ENCODE results near the gene SNAP91. TPM values are rescaled to one million over a fixed set of nuclear protein-coding genes. Genes with fewer than 3 reads are reported as not detected.

The SNAP91 gene
- polyA plus RNA-seq, 1 donor from 2014 or later = 88.6 TPM

DNA sequence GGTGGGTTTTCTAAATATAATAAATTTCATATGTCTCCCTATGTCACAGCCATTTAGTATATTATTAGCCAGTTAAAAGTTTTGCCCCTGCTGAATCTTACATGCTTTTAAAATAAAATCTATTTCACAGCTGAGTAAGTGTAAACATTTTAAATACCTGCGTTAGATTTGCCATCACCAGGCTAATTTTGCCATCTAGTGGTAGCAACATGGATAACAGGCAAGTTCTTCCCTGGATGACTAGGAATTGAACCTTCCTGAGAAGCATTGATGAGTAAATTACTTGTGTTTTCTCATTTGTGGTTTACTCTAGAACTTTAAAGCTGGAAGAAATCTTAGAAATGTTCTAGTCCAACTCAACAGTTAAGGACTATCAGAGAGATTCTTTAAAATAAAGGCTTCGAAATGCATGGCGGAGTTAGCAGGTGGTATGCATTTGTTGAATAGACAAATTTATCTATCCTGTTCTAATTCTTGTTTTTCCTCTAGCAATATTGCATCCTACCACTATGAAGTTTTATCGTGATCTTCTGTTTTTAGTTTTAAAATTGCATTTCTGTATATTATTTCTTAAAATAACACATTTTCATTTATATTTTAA lies 193.9 kb downstream of the SNAP91 start:
- no peak for TF ChIP-seq TAF1 (IDR thresholded peaks at IDR 0.05; ENCODE audit: low read depth)
- no peak for TF ChIP-seq EZH2 (IDR thresholded peaks at IDR 0.05; ENCODE audit: borderline replicate concordance, insufficient read depth, low read length, poor library complexity, severe bottlenecking)
- no peak for TF ChIP-seq MXI1 (conservative IDR thresholded peaks at IDR 0.05; ENCODE audit: poor library complexity, severe bottlenecking)
- peak; percentile 93 for TF ChIP-seq SMC3 (conservative IDR thresholded peaks at IDR 0.05; ENCODE audit: poor library complexity)
- TF ChIP-seq POLR2AphosphoS5 (IDR thresholded peaks at IDR 0.05) = no peak
- TF ChIP-seq, protein P1, sequence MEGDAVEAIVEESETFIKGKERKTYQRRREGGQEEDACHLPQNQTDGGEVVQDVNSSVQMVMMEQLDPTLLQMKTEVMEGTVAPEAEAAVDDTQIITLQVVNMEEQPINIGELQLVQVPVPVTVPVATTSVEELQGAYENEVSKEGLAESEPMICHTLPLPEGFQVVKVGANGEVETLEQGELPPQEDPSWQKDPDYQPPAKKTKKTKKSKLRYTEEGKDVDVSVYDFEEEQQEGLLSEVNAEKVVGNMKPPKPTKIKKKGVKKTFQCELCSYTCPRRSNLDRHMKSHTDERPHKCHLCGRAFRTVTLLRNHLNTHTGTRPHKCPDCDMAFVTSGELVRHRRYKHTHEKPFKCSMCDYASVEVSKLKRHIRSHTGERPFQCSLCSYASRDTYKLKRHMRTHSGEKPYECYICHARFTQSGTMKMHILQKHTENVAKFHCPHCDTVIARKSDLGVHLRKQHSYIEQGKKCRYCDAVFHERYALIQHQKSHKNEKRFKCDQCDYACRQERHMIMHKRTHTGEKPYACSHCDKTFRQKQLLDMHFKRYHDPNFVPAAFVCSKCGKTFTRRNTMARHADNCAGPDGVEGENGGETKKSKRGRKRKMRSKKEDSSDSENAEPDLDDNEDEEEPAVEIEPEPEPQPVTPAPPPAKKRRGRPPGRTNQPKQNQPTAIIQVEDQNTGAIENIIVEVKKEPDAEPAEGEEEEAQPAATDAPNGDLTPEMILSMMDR (IDR thresholded peaks at IDR 0.05; ENCODE audit: poor library complexity, severe bottlenecking) = peak; percentile 89
- TF ChIP-seq EP300 (conservative IDR thresholded peaks at IDR 0.05; ENCODE audit: poor library complexity, severe bottlenecking) = no peak
- TF ChIP-seq RAD21 (conservative IDR thresholded peaks at IDR 0.05) = peak; percentile 91
- TF ChIP-seq, protein P2, sequence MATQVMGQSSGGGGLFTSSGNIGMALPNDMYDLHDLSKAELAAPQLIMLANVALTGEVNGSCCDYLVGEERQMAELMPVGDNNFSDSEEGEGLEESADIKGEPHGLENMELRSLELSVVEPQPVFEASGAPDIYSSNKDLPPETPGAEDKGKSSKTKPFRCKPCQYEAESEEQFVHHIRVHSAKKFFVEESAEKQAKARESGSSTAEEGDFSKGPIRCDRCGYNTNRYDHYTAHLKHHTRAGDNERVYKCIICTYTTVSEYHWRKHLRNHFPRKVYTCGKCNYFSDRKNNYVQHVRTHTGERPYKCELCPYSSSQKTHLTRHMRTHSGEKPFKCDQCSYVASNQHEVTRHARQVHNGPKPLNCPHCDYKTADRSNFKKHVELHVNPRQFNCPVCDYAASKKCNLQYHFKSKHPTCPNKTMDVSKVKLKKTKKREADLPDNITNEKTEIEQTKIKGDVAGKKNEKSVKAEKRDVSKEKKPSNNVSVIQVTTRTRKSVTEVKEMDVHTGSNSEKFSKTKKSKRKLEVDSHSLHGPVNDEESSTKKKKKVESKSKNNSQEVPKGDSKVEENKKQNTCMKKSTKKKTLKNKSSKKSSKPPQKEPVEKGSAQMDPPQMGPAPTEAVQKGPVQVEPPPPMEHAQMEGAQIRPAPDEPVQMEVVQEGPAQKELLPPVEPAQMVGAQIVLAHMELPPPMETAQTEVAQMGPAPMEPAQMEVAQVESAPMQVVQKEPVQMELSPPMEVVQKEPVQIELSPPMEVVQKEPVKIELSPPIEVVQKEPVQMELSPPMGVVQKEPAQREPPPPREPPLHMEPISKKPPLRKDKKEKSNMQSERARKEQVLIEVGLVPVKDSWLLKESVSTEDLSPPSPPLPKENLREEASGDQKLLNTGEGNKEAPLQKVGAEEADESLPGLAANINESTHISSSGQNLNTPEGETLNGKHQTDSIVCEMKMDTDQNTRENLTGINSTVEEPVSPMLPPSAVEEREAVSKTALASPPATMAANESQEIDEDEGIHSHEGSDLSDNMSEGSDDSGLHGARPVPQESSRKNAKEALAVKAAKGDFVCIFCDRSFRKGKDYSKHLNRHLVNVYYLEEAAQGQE (IDR thresholded peaks at IDR 0.05; ENCODE audit: borderline replicate concordance) = no peak
- Histone ChIP-seq H3K9me3 (ENCODE audit: low read length) (no peaks in the 10 kb centered on the region), H3K27me3 (ENCODE audit: insufficient read depth, low read depth, low read length) (peaks cover 11% of the 10 kb centered on the region), H3K4me2 (ENCODE audit: low read length) (no peak overlapping the region), H4K20me1 (ENCODE audit: insufficient read depth) (no peaks in the 10 kb centered on the region), H3K4me3 (ENCODE audit: low read length) (no peak overlapping the region), H3K9ac (ENCODE audit: low read length) (no peak overlapping the region), H3F3A (ENCODE audit: insufficient read depth, low read length, poor library complexity, severe bottlenecking) (no peaks in the 10 kb centered on the region), H3K36me3 (ENCODE audit: insufficient read depth, low read length) (no peaks in the 10 kb centered on the region), H3K9me2 (ENCODE audit: insufficient read depth, low read length) (no peaks in the 10 kb centered on the region), H3K27ac (ENCODE audit: low read length) (no peak overlapping the region), H3K79me2 (replicated peaks; ENCODE audit: insufficient read depth, low read length) (no peaks in the 10 kb centered on the region), H2AFZ (ENCODE audit: low read depth, low read length) (no peak overlapping the region)

DNA sequence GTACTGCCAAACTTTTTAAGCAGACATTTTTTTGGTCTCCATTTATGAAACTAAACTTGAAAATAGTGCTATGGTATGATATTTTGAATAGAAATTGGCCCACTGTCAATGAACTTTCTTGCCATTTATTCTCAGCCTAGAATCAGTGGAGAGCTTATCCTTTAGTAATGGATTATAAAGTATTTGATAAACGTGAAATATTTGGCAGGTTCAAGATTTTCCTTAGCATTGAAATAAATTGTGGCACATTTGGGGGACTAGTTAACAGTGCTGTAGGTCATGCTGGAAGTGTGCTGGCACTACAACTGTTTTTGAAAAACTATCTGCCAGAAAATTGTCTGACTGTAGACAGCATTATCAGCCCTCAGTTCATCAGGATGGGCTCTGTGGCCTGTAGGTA lies 194.4 kb downstream of the SNAP91 start:
- Histone ChIP-seq H3K4me2 (ENCODE audit: low read length) (no peak overlapping the region), H3K4me3 (ENCODE audit: low read length) (no peak overlapping the region), H3K79me2 (replicated peaks; ENCODE audit: insufficient read depth, low read length) (no peaks in the 10 kb centered on the region), H3K36me3 (ENCODE audit: insufficient read depth, low read length) (no peaks in the 10 kb centered on the region), H4K20me1 (ENCODE audit: insufficient read depth) (no peaks in the 10 kb centered on the region), H3K27ac (ENCODE audit: low read length) (no peak overlapping the region), H3K9me3 (ENCODE audit: low read length) (no peaks in the 10 kb centered on the region), H3K27me3 (ENCODE audit: insufficient read depth, low read depth, low read length) (peaks cover 11% of the 10 kb centered on the region), H2AFZ (ENCODE audit: low read depth, low read length) (no peak overlapping the region), H3K9ac (ENCODE audit: low read length) (no peak overlapping the region), H3K9me2 (ENCODE audit: insufficient read depth, low read length) (no peaks in the 10 kb centered on the region), H3F3A (ENCODE audit: insufficient read depth, low read length, poor library complexity, severe bottlenecking) (no peaks in the 10 kb centered on the region)
- TF ChIP-seq, protein P1 (IDR thresholded peaks at IDR 0.05; ENCODE audit: poor library complexity, severe bottlenecking) = no peak
- no peak for TF ChIP-seq RAD21 (conservative IDR thresholded peaks at IDR 0.05)
